Dermis microvascular lymphatic vessel endothelial cell (primary cell): ENCODE results near the gene LNX2. TPM values are rescaled to one million over a fixed set of nuclear protein-coding genes. Genes with fewer than 3 reads are reported as not detected.
A peak's percentile ranks its signal among the peaks of the same experiment; 100 is the strongest.
"Not testable (repeated sequence)": the region's sequence is repeated elsewhere in the genome, so short reads cannot be mapped to it uniquely, and the experiment has no call there.

Source experiments
- DNase-seq, 2 donors: peaks; one replicate each; pipeline versions ENCODE4 v3.0.0 to v3.0.0-alpha.2; 2010; ENCODE audit warnings: low read depth in 2 of 2
- total RNA-seq: library from RNA; depleted of rRNA; stranded (reverse); fragments of >200 nt; gene quantifications from 2 replicates; pipeline ENCODE4 v1.2.1, GENCODE V29; 2014

LNX2 gene
- total RNA-seq, 1 donor from 2014 or later: 9.0 TPM

DNA sequence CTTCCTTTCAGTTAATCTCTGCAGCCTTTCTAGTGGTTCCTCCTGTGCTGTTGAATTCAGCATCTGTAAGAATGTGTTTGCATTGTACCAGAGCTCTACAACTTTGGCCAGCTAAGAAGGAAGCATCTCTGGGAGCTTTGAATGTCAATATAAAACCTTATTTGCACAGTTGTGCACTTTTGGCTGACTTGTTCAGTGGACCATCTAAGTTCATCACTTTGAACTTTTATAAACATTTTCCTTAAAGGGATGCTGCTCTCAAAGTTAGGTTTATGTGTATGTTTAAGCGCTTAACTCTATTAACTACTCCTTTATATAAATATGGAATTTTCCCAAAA lies 16.9 kb upstream of the LNX2 start:
- no peak for DNase-seq

GRCh38 chr13:27636589-27637288 lies 16.4 kb upstream of the LNX2 start:
- DNase-seq: peak in 1 of 2 donors; percentile 43

- DNase-seq: no peak
Measured at GRCh38 chr13:27635266-27635665, 14.9 kb upstream of the LNX2 start.

GRCh38 chr13:27634791-27635190 lies 14.5 kb upstream of the LNX2 start:
- DNase-seq: no peak

GRCh38 chr13:27634231-27634630 lies 13.9 kb upstream of the LNX2 start:
- DNase-seq: no peak

DNA sequence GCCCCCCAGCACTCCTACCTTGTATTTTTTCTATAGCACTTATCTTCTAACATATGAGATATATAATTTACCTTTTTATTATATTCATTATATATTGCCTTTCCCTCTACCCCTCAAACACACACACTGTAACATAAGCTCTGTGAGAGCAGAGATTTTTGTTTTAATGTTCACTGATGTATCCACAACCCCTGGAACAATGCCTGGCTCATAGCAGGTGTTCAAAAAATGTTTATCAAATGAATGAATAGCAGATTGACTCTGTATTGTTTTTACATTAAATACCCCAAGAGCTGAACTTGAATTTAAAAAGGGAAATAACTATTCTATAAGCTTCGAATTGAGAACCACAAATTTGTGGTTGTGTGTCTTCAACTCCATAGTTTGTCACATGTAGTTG lies 12.3 kb upstream of the LNX2 start:
- no peak for DNase-seq

GRCh38 chr13:27632214-27632613 lies 11.9 kb upstream of the LNX2 start:
- DNase-seq: peak in 1 of 2 donors; percentile 13

- DNase-seq: no peak
Measured at GRCh38 chr13:27631665-27632064, 11.3 kb upstream of the LNX2 start.

DNA sequence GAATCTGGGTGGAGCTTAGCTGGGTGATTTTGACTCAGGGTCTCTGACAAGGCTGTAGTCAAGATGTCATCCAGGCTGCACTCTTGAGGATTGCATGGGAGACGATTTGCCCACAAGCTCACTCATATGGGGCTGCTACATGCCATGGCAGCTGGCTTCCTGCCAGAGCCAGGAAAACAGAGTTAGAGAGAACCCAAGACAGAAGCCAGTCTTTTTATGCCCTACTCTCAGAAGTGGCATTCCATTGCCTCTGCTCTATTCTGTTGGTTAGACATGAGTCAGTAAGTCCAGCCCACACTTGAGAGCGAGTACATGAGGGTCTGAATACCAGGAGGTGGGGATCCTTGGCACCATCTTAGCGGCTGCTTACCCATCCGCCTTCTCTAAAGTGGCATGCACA lies 10.8 kb upstream of the LNX2 start:
- DNase-seq: no peak

DNA sequence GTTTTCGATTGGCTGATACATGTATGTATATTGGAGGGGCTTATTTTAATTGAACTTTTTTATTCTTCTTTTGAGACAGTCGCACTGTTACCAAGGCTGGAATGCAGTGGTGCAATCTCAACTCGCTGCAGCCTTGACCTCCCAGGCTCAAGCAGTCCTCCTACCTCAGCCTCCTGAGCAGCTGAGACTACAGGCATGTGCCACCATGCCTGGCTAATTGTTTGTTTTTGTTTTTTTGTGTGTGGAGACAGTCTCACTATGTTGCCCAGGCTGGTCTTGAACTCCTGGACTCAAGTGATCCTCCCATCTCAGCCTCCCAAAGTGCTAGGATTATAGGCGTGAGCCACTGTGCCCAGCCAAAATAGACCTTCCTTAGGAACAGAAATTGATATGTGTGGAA lies 8.4 kb upstream of the LNX2 start:
- DNase-seq: not testable (repeated sequence)

DNA sequence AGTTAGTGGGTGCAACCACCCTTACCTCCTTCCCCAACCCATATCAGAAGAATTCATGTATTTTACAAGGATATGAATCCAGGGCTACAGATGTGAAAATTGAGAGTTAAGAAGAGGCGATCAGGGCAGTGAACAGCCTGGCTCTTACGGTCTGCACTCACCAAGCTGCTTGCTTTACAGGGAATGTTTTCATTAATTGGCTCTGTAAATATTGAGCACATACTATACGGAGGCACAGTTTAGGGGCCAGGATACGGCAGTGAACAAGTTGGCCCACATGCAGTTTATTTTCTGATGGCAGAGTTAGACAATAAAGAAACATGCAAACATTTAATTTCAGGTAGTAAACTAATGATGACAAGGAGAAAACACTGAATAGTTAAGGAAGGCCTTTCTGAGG lies 7.8 kb upstream of the LNX2 start:
- DNase-seq: no peak

- DNase-seq: no peak
Measured at GRCh38 chr13:27627380-27627779, 7.1 kb upstream of the LNX2 start.

- no peak for DNase-seq
Measured at GRCh38 chr13:27625839-27626238, 5.5 kb upstream of the LNX2 start.

- no peak for DNase-seq
Measured at GRCh38 chr13:27624071-27624470, 3.7 kb upstream of the LNX2 start.

GRCh38 chr13:27622881-27623280 lies 2.6 kb upstream of the LNX2 start:
- no peak for DNase-seq

DNA sequence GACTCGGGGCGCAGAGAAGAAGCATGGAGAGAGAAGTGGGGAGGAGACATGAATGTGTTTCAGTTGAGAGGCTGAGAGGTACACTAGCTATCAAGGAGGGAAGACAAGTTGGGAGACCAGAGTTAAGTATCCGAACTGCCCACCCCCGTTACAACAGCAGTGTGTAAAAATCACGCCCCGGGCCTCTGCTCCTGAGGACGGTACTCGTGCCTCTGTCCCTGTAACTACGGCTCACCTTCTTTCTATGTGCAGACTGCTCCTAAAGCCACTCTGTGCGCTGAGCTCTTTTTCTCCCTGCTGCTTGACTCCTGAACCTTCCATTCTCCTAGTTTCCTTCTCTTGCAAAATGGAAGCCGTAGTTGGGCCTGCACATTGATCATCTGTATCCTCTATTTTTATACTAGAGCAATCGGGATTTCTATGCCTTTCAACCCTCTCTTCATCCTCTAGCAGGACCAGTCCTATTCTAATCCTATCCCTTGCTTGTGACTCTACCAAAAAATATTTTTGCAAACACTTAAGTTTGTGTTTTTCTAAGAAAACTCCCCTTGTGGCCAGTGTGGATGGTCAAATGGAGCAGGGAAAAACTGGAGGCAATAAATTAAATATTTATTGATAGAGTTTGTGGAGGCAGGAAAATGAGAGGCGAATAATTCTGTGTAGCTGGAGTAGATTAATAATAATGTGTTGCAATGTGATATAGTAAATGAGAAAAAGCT lies 1.9 kb upstream of the LNX2 start:
- peak in 1 of 2 donors; percentile 41 for DNase-seq

- DNase-seq: peak in 1 of 2 donors; percentile 84
Measured at GRCh38 chr13:27621366-27622101, 1.2 kb upstream of the LNX2 start, which contains the start of gene POLR1D. Gene POLR1D, plus strand, starts transcription at chr13:27621892. Its CDS starts 92 bp downstream, at chr13:27621984.

GRCh38 chr13:27621116-27621365 lies 712 bp upstream of the LNX2 start:
- DNase-seq: no peak

- peak in 1 of 2 donors; percentile 46 for DNase-seq
Measured at GRCh38 chr13:27619728-27620376, 477 bp downstream of the LNX2 start.

- DNase-seq: no peak
Measured at GRCh38 chr13:27619093-27619727, 1.1 kb downstream of the LNX2 start.

DNA sequence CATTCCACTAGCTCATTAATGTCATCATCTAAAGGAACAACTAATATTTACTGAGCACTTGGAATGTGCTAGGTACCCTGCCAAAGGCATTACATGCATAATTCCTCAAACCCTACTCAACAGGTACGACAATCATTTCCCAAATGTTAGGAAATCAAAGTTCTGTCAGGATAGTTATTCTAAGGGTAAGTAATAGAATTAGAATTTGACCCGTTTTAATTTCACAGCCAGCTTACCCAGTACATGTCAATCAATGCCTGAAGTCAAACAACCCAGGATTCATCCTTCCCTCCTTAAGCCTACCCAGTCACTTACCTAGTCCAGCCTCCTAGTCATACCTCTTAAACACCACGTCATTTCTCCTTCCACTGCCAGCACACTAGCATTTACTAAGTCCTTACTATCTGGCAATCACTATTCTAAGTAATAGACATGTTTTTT lies 2.4 kb downstream of the LNX2 start:
- DNase-seq: no peak

GRCh38 chr13:27613628-27614027 lies 6.7 kb downstream of the LNX2 start:
- DNase-seq: no peak
